C4-2B (cell line): ENCODE measurements around the gene PACS2.

Source experiments
- H3K27ac ChIP-seq: fragments of 450-650 bp; 2 replicates; pipeline ENCODE4 v1.5.1; 2017
- CTCF ChIP-seq: fragments of 450-650 bp; conservative IDR thresholded peaks from 2 replicates; pipeline ENCODE4 v1.5.1; 2017; ENCODE audit warnings: mild to moderate bottlenecking
- ZFX ChIP-seq: fragments of 450-650 bp; IDR thresholded peaks from 2 replicates; pipeline ENCODE4 v1.6.1; 2017

Gene PACS2

GRCh38 chr14:105395538-105395854, 80.9 kb downstream of the PACS2 start:
- H3K27ac ChIP-seq = no peak overlapping the region
- no peak for TF ChIP-seq ZFX
- TF ChIP-seq CTCF = no peak

- no peak for TF ChIP-seq CTCF
- no peak for TF ChIP-seq ZFX
- H3K27ac ChIP-seq = peak overlapping the region; percentile 95
Measured at GRCh38 chr14:105397350-105397931, 82.9 kb downstream of the PACS2 start.

- H3K27ac ChIP-seq = peak within 1 kb of the TSS; percentile 95
- TF ChIP-seq CTCF (no peak), ZFX (no peak; the same call in 1 of the 2 replicates)
Measured at GRCh38 chr14:105398044-105398725, 83.6 kb downstream of the PACS2 start, which contains the start of gene TEX22. Gene TEX22, plus strand, starts transcription at chr14:105398538. Its CDS starts 803 bp downstream, at chr14:105399341.

GRCh38 chr14:105398726-105399465, 84.3 kb downstream of the PACS2 start:
- TF ChIP-seq ZFX = peak; percentile 84; the same call in 1 of the 2 replicates
- no peak for TF ChIP-seq CTCF
- H3K27ac ChIP-seq = peak overlapping the region; percentile 95

GRCh38 chr14:105399466-105399775, 84.9 kb downstream of the PACS2 start:
- peak overlapping the region; percentile 95 for H3K27ac ChIP-seq
- TF ChIP-seq CTCF = no peak
- no peak for TF ChIP-seq ZFX

GRCh38 chr14:105400016-105400415, 85.5 kb downstream of the PACS2 start:
- TF ChIP-seq ZFX (no peak), CTCF (no peak)
- no peak overlapping the region; the same call in 1 of the 2 replicates for H3K27ac ChIP-seq

GRCh38 chr14:105401699-105402098, 87.2 kb downstream of the PACS2 start:
- no peak for TF ChIP-seq CTCF
- no peak for TF ChIP-seq ZFX
- no peak overlapping the region for H3K27ac ChIP-seq
